Measurements from ENCODE around the gene CLTCL1. TPM values are rescaled to one million over a fixed set of nuclear protein-coding genes. Genes with fewer than 3 reads are reported as not detected.
A peak's percentile ranks its signal among the peaks of the same experiment; 100 is the strongest.

The CLTCL1 gene
- total and polyA plus RNA-seq, 9 of the 15 experiments (the other 6 are each of a cell fraction or from before 2014, with no cell fraction given): 1.1 to 11.7 (median 5.0) TPM

DNA sequence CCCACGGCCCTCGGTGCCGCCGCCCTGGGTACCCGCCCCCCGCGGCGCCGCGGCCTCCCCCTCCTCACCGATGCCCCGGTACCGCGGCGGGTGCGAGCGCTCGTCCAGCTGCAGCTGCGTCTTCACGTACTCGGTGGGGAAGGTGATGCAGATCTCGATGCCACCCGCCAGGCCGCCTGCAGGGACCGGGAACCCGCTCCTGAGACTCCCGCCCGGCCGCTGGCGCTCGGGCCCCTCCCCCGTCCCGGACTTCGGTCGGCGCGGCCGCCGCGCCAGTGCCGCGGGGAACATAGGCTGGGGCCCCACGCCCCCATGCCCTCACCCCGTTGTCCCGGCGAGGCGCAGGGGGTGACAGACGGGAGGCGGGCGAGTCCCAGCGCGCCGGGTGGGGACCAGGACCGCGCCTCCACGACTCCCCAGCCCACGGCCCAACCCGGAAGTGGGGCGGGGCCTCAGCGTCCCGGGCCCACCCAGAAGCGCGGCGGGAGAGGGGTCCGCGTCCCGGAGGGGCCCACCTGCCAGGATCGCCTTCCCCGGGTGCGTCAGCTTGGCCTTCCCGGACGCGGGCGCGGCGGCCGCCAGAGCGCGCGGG, 113.4 kb downstream of the CLTCL1 start (continued):
- TF ChIP-seq NFXL1 (CRISPR knock-in tag; IDR thresholded peaks at IDR 0.05): 0 out of 2 replicates have a peak, but pooled peaks have one; percentile 59
- 0 out of 2 replicates have a peak, but pooled peaks have one; percentile 0 for TF ChIP-seq THRB (CRISPR knock-in tag; conservative IDR thresholded peaks at IDR 0.05)
- peak; percentile 52; the same call in 1 of the 2 replicates for TF ChIP-seq GMEB1 (CRISPR knock-in tag; IDR thresholded peaks at IDR 0.05)
- no peak for TF ChIP-seq HNRNPK (IDR thresholded peaks at IDR 0.05; ENCODE audit: low read depth, low read length, poor library complexity, severe bottlenecking)
- no peak for TF ChIP-seq TEAD2 (tag; IDR thresholded peaks at IDR 0.05)
- TF ChIP-seq ZNF586 (CRISPR knock-in tag; conservative IDR thresholded peaks at IDR 0.05): 0 out of 2 replicates have a peak, but pooled peaks have one; percentile 46
- TF ChIP-seq MXI1 (IDR thresholded peaks at IDR 0.05; ENCODE audit: low read depth, low read length): peak; percentile 73
- peak; percentile 97 for TF ChIP-seq KDM2B (CRISPR knock-in tag; IDR thresholded peaks at IDR 0.05)
- TF ChIP-seq ARID3B (CRISPR knock-in tag; IDR thresholded peaks at IDR 0.05; ENCODE audit: borderline replicate concordance): peak; percentile 9; the same call in 1 of the 2 replicates
- TF ChIP-seq, protein P1, sequence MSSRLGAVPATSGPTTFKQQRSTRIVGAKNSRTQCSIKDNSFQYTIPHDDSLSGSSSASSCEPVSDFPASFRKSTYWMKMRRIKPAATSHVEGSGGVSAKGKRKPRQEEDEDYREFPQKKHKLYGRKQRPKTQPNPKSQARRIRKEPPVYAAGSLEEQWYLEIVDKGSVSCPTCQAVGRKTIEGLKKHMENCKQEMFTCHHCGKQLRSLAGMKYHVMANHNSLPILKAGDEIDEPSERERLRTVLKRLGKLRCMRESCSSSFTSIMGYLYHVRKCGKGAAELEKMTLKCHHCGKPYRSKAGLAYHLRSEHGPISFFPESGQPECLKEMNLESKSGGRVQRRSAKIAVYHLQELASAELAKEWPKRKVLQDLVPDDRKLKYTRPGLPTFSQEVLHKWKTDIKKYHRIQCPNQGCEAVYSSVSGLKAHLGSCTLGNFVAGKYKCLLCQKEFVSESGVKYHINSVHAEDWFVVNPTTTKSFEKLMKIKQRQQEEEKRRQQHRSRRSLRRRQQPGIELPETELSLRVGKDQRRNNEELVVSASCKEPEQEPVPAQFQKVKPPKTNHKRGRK (tag; IDR thresholded peaks at IDR 0.05): no peak
- peak; percentile 99 for TF ChIP-seq SAP30 (IDR thresholded peaks at IDR 0.05; ENCODE audit: borderline replicate concordance, insufficient read depth, low read depth, low read length, poor library complexity, severe bottlenecking)
- TF ChIP-seq KLF16 (IDR thresholded peaks at IDR 0.05): no peak
- TF ChIP-seq ZFPM2 (CRISPR knock-in tag; IDR thresholded peaks at IDR 0.05): peak; percentile 97
- no peak for TF ChIP-seq SNIP1 (IDR thresholded peaks at IDR 0.05; ENCODE audit: low read depth)
- no peak for TF ChIP-seq COPS2 (conservative IDR thresholded peaks at IDR 0.05)
- TF ChIP-seq MEIS2 (IDR thresholded peaks at IDR 0.05; ENCODE audit: partially characterized antibody): no peak
- TF ChIP-seq, protein P2, sequence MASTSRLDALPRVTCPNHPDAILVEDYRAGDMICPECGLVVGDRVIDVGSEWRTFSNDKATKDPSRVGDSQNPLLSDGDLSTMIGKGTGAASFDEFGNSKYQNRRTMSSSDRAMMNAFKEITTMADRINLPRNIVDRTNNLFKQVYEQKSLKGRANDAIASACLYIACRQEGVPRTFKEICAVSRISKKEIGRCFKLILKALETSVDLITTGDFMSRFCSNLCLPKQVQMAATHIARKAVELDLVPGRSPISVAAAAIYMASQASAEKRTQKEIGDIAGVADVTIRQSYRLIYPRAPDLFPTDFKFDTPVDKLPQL (IDR thresholded peaks at IDR 0.05; ENCODE audit: extremely low read depth, insufficient read length): no peak
- TF ChIP-seq ZNF699 (CRISPR knock-in tag; IDR thresholded peaks at IDR 0.05; ENCODE audit: insufficient replicate concordance): no peak
- TF ChIP-seq PKNOX1 (IDR thresholded peaks at IDR 0.05): no peak
- TF ChIP-seq POLR2A (conservative IDR thresholded peaks at IDR 0.05): no peak
